H1 (cell line): ENCODE results near the gene MXD3. TPM values are rescaled to one million over a fixed set of nuclear protein-coding genes. Genes with fewer than 3 reads are reported as not detected.

Experiments used
- CEBPB ChIP-seq: IDR thresholded peaks from 2 replicates; pipeline ENCODE4 v1.6.1; 2012; ENCODE audit warnings: low read depth, low read length
- EGR1 ChIP-seq: IDR thresholded peaks from 2 replicates; pipeline ENCODE4 v1.6.1; 2011; ENCODE audit warnings: low read depth, low read length, borderline replicate concordance
- EP300 ChIP-seq, 2 experiments: IDR thresholded peaks; 1 replicate in 1 of 2; 2 replicates in 1 of 2; pipeline ENCODE4 v1.6.1; 2011 to 2012; ENCODE audit warnings: low read depth in 2 of 2, low read length in 2 of 2, mild to moderate bottlenecking in 2 of 2, borderline replicate concordance in 1 of 2, inconsistent platforms in 1 of 2, moderate library complexity in 1 of 2
- FOSL1 ChIP-seq: IDR thresholded peaks from 2 replicates; pipeline ENCODE4 v1.6.1; 2011; ENCODE audit warnings: mild to moderate bottlenecking, low read depth, low read length, moderate library complexity; ENCODE audit not compliant: insufficient read depth
- KDM4A ChIP-seq: IDR thresholded peaks from one replicate; pipeline ENCODE4 v1.7.1; 2012; ENCODE audit warnings: low read depth, mild to moderate bottlenecking, moderate library complexity, low read length, inconsistent platforms; ENCODE audit not compliant: severe bottlenecking
- MAFK ChIP-seq: IDR thresholded peaks from 2 replicates; pipeline ENCODE4 v1.6.1; 2012; ENCODE audit warnings: low read depth, mild to moderate bottlenecking, improper control_type of control experiment, low read length
- RFX5 ChIP-seq: IDR thresholded peaks from 2 replicates; pipeline ENCODE4 v1.6.1; 2011; ENCODE audit warnings: low read depth, low read length, improper control_type of control experiment, borderline replicate concordance
- SP1 ChIP-seq: IDR thresholded peaks from 2 replicates; pipeline ENCODE4 v1.6.1; 2011; ENCODE audit warnings: low read depth, low read length
- polyA plus RNA-seq, 7 experiments: library from polyadenylated mRNA; depleted of rRNA in 3 of 7; stranded (reverse) in 5 of 7; unstranded in 2 of 7; fragments of >200 nt in 5 of 7; fragments of 200-250 nt in 2 of 7; gene quantifications; 1 replicate in 5 of 7; 2 replicates in 1 of 7; 4 replicates in 1 of 7; pipeline versions ENCODE4 v1.2.1 to v1.2.3, GENCODE V29; 2011 to 2013; ENCODE audit warnings: missing spikeins in 2 of 7, mixed read lengths in 2 of 7
- total RNA-seq: library from RNA; stranded (reverse); fragmentation: NEBNext Ultra II Directional; extraction: Animal tissue kit (Norgen Biotek cat#: 25700); gene quantifications from 2 replicates; pipeline ENCODE4 v1.2.1, GENCODE V29; 2021

Gene MXD3
- total and polyA plus RNA-seq, 2 of the 8 experiments (the other 6 are each of a cell fraction or from before 2014, with no cell fraction given): 6.5 to 7.7 TPM

- TF ChIP-seq SP1: no peak
- TF ChIP-seq KDM4A: no peak
- TF ChIP-seq EGR1: no peak
- no peak for TF ChIP-seq MAFK
- no peak for TF ChIP-seq RFX5
- no peak for TF ChIP-seq CEBPB
- TF ChIP-seq EP300 (IDR thresholded peaks at IDR 0.05; ENCODE audit: borderline replicate concordance in 1 of 2, low read depth in 2 of 2, low read length in 2 of 2): no peak
- no peak for TF ChIP-seq FOSL1
These were observed 4.3 kb upstream of the MXD3 start (continued) for GRCh38 chr5:177316005-177316404.
